Neural progenitor cell (in vitro differentiated cells): ENCODE data around the gene UNC45B.

Experiments used
- EZH2 ChIP-seq: fragments of 200-600 bp; sonication (generic); IDR thresholded peaks from 2 replicates; pipeline ENCODE4 v1.6.1; 2017; ENCODE audit warnings: antibody characterized with exemption, mild to moderate bottlenecking, moderate library complexity
- TF ChIP-seq, protein P1 (sequence below): fragments of 200-600 bp; sonication (generic); IDR thresholded peaks from 2 replicates; pipeline ENCODE4 v1.5.1; 2017; ENCODE audit warnings: antibody characterized with exemption, mild to moderate bottlenecking

DNA sequence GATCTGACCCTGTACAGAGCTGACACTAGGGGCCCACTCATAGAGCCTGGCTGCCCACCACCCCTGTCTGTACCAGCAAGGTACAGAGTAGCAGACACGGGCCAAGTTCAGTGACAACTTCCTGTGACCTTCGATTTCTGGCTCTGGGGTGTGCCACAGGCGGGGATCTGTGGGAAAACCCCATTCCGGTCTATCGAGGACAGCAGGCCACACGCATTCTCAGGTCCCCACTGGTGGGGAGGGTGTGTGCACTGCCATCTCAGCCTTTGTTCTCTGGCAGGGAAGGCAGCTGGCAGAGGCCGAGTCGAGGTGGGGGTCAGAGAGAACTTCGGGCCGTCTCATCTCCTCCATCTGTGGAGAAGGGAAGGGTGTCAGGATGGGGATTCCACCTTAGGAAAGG lies 15.5 kb upstream of the UNC45B start:
- TF ChIP-seq, protein P1, sequence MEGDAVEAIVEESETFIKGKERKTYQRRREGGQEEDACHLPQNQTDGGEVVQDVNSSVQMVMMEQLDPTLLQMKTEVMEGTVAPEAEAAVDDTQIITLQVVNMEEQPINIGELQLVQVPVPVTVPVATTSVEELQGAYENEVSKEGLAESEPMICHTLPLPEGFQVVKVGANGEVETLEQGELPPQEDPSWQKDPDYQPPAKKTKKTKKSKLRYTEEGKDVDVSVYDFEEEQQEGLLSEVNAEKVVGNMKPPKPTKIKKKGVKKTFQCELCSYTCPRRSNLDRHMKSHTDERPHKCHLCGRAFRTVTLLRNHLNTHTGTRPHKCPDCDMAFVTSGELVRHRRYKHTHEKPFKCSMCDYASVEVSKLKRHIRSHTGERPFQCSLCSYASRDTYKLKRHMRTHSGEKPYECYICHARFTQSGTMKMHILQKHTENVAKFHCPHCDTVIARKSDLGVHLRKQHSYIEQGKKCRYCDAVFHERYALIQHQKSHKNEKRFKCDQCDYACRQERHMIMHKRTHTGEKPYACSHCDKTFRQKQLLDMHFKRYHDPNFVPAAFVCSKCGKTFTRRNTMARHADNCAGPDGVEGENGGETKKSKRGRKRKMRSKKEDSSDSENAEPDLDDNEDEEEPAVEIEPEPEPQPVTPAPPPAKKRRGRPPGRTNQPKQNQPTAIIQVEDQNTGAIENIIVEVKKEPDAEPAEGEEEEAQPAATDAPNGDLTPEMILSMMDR, result no peak
- TF ChIP-seq EZH2, result no peak
